Measurements from ENCODE around the gene NPIPA1.
"Not testable (repeated sequence)": the region's sequence is repeated elsewhere in the genome, so short reads cannot be mapped to it uniquely, and the experiment has no call there.

The NPIPA1 gene

GRCh38 chr16:14958970-14959369 is 21.7 kb downstream of the NPIPA1 start:
- DNase-seq (ENCODE audit: low read depth), result no peak
- no peak overlapping the region for H3K4me3 ChIP-seq (ENCODE audit: low read depth, low read length)
- TF ChIP-seq CTCF (IDR thresholded peaks at IDR 0.05; ENCODE audit: low read depth, low read length, missing control alignments), result no peak

- no peak overlapping the region for H3K4me3 ChIP-seq (ENCODE audit: low read depth, low read length)
- DNase-seq (ENCODE audit: low read depth), result no peak
- no peak for TF ChIP-seq CTCF (IDR thresholded peaks at IDR 0.05; ENCODE audit: low read depth, low read length, missing control alignments)
These were observed 24.4 kb downstream of the NPIPA1 start for GRCh38 chr16:14961405-14962186.

- TF ChIP-seq CTCF (IDR thresholded peaks at IDR 0.05; ENCODE audit: low read depth, low read length, missing control alignments), result no peak
- H3K4me3 ChIP-seq (ENCODE audit: low read depth, low read length), result no peak overlapping the region
- DNase-seq (ENCODE audit: low read depth), result no peak
These were observed 26.3 kb downstream of the NPIPA1 start for GRCh38 chr16:14963281-14964173.

GRCh38 chr16:14965328-14965727 is 28.1 kb downstream of the NPIPA1 start:
- no peak for DNase-seq (ENCODE audit: low read depth)
- no peak for TF ChIP-seq CTCF (IDR thresholded peaks at IDR 0.05; ENCODE audit: low read depth, low read length, missing control alignments)

GRCh38 chr16:14969795-14970194 is 32.6 kb downstream of the NPIPA1 start:
- DNase-seq (ENCODE audit: low read depth); H3K4me3 ChIP-seq (ENCODE audit: low read depth, low read length): not testable (repeated sequence)

More at GRCh38 chr16:14965328-14965727, 28.1 kb downstream of the NPIPA1 start:
- no peak overlapping the region for H3K4me3 ChIP-seq (ENCODE audit: low read depth, low read length)

- not testable (repeated sequence) for H3K4me3 ChIP-seq (ENCODE audit: low read depth, low read length); DNase-seq (ENCODE audit: low read depth)
These were observed 34.5 kb downstream of the NPIPA1 start for GRCh38 chr16:14971621-14972228.

GRCh38 chr16:14973785-14974322 is 36.6 kb downstream of the NPIPA1 start:
- H3K4me3 ChIP-seq (ENCODE audit: low read depth, low read length), result peak overlapping the region; percentile 96; the same call in 1 of the 2 replicates

GRCh38 chr16:14974331-14974655 is 37.0 kb downstream of the NPIPA1 start:
- H3K4me3 ChIP-seq (ENCODE audit: low read depth, low read length), result peak overlapping the region; percentile 96
- peak; percentile 58 for DNase-seq (ENCODE audit: low read depth)

More at GRCh38 chr16:14973785-14974322, 36.6 kb downstream of the NPIPA1 start:
- DNase-seq (ENCODE audit: low read depth), result not testable (repeated sequence)

- peak; percentile 84 for DNase-seq (ENCODE audit: low read depth)
- peak within 1 kb of the TSS; percentile 96 for H3K4me3 ChIP-seq (ENCODE audit: low read depth, low read length)
These were observed 37.6 kb downstream of the NPIPA1 start, which contains the start of gene PDXDC1 for GRCh38 chr16:14974656-14975417. Gene PDXDC1, plus strand, starts transcription at chr16:14975026. Its CDS starts 174 bp downstream, at chr16:14975200.

GRCh38 chr16:14975418-14976194 is 38.4 kb downstream of the NPIPA1 start:
- DNase-seq (ENCODE audit: low read depth), result not testable (repeated sequence)
- peak overlapping the region; percentile 96 for H3K4me3 ChIP-seq (ENCODE audit: low read depth, low read length)

GRCh38 chr16:14976971-14977736 is 39.9 kb downstream of the NPIPA1 start:
- not testable (repeated sequence) for H3K4me3 ChIP-seq (ENCODE audit: low read depth, low read length); DNase-seq (ENCODE audit: low read depth)

Measured in GM12864 (cell line).